Measurements from ENCODE around the gene HOXA2.

- TF ChIP-seq CTCF (IDR thresholded peaks at IDR 0.05; ENCODE audit: low read depth, low read length) = no peak
- TF ChIP-seq POLR2A (IDR thresholded peaks at IDR 0.05; ENCODE audit: extremely low read depth, insufficient read length) = no peak
- no peak for TF ChIP-seq MAX (IDR thresholded peaks at IDR 0.05; ENCODE audit: low read depth, low read length)
- no peak for TF ChIP-seq MYC (IDR thresholded peaks at IDR 0.05; ENCODE audit: low read depth, low read length)
Observed at GRCh38 chr7:27109466-27110185, 7.1 kb upstream of the HOXA2 start.
